ENCODE measurements around the gene PDE4D. TPM values are rescaled to one million over a fixed set of nuclear protein-coding genes. Genes with fewer than 3 reads are reported as not detected.

The PDE4D gene
- total and polyA plus RNA-seq, 2 of the 4 experiments (the other 2 are of a cell fraction) = 1.4 to 7.9 TPM

DNA sequence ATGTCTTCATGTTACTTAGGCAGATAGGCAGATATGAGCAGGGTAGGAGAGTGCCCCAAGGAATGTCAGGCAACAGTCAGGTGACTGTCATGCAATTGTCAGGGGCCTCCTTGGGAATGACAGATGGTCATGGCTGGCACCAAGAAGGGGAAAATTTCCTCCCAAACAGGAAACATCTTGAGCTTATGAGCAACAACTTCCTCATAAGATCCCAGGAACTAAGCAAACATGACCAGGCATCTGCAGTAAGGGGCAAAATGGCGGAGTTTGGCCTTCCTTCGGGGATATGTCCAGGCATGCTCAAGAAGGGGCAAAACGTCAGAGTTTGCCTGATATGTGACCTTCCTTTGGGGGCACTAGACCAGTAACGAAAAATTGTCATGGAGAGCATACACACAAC is 591.8 kb downstream of the PDE4D start:
- Histone ChIP-seq H3K9ac (ENCODE audit: low read depth, low read length) (no peak overlapping the region), H4K8ac (ENCODE audit: low read depth in 2 of 2, low read length in 2 of 2) (no peak overlapping the region), H2AK5ac (ENCODE audit: low read depth, low read length) (no peak overlapping the region), H3K27me3 (ENCODE audit: control insufficient read depth, insufficient read depth, low read length) (no peaks in the 10 kb centered on the region; the same call in 1 of the 2 replicates), H2AK9ac (replicated peaks; ENCODE audit: low read depth, low read length, poor library complexity) (no peak overlapping the region), H4K20me1 (ENCODE audit: insufficient read depth, low read length) (no peaks in the 10 kb centered on the region), H3K36me3 (ENCODE audit: control insufficient read depth, insufficient read depth, low read length) (no peaks in the 10 kb centered on the region), H3K4ac (ENCODE audit: low read depth, low read length) (no peak overlapping the region), H3K18ac (ENCODE audit: low read depth, low read length) (no peak overlapping the region), H3K4me2 (ENCODE audit: low read depth, low read length) (no peak overlapping the region), H3K4me3 (ENCODE audit: insufficient read depth, low read depth, low read length) (no peak overlapping the region), H2BK15ac (ENCODE audit: low read depth, low read length) (no peak overlapping the region), H3K9me3 (ENCODE audit: control insufficient read depth, insufficient read depth, low read length) (no peaks in the 10 kb centered on the region), H3K79me1 (ENCODE audit: low read depth in 1 of 2, low read length in 2 of 2) (no peaks in the 10 kb centered on the region), H3K9me1 (ENCODE audit: insufficient read depth, low read length) (0 out of 2 replicates have a peak, but pooled peaks cover under 1% of the 10 kb centered on the region), H3K27ac (ENCODE audit: insufficient read depth, low read length) (no peak overlapping the region), H3K56ac (ENCODE audit: extremely low read depth, insufficient read depth, low read length) (no peak overlapping the region), H3K4me1 (ENCODE audit: control insufficient read depth, insufficient read depth, low read length) (no peaks in the 10 kb centered on the region), H4K5ac (ENCODE audit: low read depth, low read length) (no peak overlapping the region), H2AFZ (replicated peaks; ENCODE audit: low read length, poor library complexity) (peak overlapping the region; percentile 79), H2BK5ac (ENCODE audit: low read depth, low read length, poor library complexity, severe bottlenecking) (no peak overlapping the region), H3K23ac (ENCODE audit: low read depth, low read length) (no peak overlapping the region), H2BK120ac (ENCODE audit: low read depth, low read length) (no peak overlapping the region), H3K14ac (replicated peaks; ENCODE audit: low read depth, low read length) (no peak overlapping the region), H2BK20ac (ENCODE audit: low read depth, low read length) (no peak overlapping the region), H4K91ac (ENCODE audit: insufficient read depth, low read depth, low read length) (no peak overlapping the region)
- no peak for TF ChIP-seq MAZ (IDR thresholded peaks at IDR 0.05; ENCODE audit: borderline replicate concordance, low read depth, low read length)
- no peak for TF ChIP-seq CTCF (conservative IDR thresholded peaks at IDR 0.05; ENCODE audit: low read depth, low read length)
- no peak for TF ChIP-seq MAFK (IDR thresholded peaks at IDR 0.05; ENCODE audit: low read depth, low read length)
- TF ChIP-seq CEBPB (IDR thresholded peaks at IDR 0.05; ENCODE audit: low read depth, low read length) = no peak
- no peak for TF ChIP-seq MXI1 (IDR thresholded peaks at IDR 0.05; ENCODE audit: borderline replicate concordance, low read depth, low read length)
- POLR2A ChIA-PET (ENCODE audit: unreplicated experiment) = no interaction called here
- ATAC-seq (ENCODE audit: low read depth) = no peak
- in situ Hi-C loops (cut with MboI; ENCODE audit: low sequenced_read_pairs) (no loop called here), intact Hi-C loops (cut with micrococcal nuclease) (no loop called here), dilution Hi-C loops (cut with HindIII; ENCODE audit: low sequenced_read_pairs, unreplicated experiment) (no loop called here)
- WGBS, 2 experiments (ENCODE audit: extremely low coverage in 2 of 2, insufficient read length in 1 of 2) = 71% methylated on average over 1 of the region's 4 CpGs; no CpG with 5 or more reads in 1 of the 2 experiments
- no TSS peak for BruUV-seq (replicated peaks)
- CTCF ChIA-PET = no interaction called here
- DNase-seq = no peak

Measured in IMR-90 (cell line).